GM19351 (cell line): Measurements from ENCODE around the gene LHPP.
"Not testable (repeated sequence)": the region's sequence is repeated elsewhere in the genome, so short reads cannot be mapped to it uniquely, and the experiment has no call there.

Experiments
- ATAC-seq: cut with Tn5 transposase; IDR thresholded peaks from one replicate; pipeline ENCODE4 v1.9.1; 2021; ENCODE audit warnings: mild to moderate bottlenecking, moderate library complexity; ENCODE audit not compliant: unreplicated experiment

Gene LHPP

DNA sequence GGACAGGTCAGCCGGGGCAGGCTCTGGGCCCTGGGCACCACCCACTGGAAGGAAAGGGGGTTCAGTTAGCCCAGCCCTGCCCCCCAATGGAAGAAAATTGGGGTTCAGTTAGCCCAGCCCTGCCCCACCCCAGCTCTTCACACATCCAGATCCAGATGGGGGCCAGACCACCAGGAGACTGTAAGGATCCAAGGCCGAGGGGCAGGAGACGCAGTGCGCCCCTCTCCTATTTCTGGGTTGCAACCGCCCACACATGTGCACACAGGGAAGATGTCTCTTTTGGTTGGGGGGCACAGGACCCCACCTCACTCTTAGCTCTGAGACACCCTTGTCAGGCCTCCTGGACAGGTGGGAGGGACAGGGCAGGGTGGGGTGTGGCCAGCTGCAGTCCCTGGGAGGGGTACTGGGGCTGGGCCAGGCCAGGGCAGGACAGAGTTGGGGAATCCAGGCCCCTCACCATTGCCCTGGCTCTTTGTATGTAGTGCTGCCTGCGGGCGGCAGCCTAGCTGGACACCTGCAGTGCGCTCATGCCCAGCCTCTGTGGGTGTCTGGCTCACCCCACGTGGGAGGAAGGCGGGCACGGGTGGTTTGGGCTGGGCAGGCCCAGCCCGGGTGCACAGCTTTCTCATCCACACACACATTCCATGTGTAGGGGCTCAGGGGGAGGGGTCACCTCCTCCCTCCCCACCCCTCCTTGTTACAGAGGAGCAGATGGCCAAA lies 141.2 kb downstream of the LHPP start:
- ATAC-seq, result no peak

DNA sequence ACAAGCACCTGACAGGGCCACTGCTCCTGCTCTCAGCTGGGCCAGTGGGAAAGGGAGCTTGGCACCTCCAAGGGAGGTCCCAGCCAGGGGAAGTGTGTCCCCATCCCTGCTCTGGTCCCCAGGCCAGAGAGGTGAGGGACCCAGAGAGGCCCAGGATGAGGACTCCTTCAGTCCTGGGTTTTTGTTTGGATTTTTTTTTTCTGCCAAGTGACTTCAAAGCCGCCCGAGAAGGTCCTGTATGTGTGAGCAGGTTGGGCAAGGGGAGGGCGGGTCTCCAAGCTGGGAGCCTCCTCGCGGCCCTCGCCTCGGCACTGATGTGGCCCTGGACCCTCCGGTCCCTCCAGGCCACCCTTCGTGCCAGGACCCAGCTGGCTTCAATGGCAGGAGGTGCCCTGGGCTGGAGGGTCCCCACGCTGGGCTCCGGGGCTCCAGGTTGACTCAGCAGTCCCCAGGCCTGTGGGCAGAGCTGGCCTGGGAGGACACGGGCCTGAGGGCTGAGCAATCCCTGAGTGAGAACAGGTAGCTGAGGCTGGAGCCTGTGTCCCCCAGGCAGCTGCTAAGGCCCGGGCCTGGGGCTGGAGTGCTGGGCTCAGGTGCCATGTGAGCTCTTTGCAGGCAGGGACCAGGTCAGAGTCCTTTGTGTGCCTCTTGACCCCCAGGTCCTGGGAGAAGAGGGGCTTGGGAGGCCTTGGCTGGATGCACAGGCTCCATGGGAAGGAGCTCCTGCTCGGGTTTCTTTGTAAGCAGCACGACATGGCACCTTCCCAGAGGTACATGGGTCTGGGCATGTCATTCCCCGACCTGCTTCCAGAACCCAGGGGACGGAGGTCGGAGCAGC lies 142.0 kb downstream of the LHPP start:
- no peak for ATAC-seq

DNA sequence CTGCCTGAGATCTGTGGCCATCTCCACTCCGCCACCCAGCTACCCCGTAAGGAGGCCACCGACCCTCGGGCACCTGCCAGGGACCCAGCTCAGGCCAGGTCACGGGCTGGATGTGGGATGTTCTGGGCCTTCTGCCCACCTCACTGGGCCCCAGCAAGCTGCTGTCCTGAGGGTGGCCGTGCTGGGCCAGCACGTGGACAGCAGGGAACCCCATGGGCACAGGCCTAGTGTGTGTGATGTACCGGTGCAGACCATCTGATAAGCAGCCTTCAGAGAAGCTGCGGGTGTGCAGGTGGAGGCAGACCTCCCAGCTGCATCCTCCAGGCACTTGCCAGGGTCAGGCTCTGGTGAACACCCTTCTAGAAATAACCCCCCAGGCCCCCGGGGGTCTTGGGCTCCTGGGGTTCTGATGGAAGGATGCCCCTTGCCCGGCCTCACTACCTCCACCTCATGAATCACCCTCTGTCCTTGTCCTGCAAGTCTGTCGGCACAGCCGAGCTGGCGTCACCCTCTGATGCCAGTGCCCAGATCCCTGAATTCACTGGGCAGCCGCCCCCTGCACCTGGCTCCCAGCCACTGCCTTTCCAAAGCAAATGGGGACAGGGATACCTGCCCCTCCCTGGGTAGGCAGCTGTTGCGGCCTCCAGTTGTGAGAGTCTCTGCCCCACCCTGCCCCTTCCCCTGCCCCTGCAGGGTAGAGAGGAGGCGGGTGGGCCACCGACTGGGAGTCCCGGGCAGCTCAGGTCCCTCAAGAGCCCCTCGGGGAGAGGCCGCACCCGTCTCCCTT lies 142.8 kb downstream of the LHPP start:
- no peak for ATAC-seq

DNA sequence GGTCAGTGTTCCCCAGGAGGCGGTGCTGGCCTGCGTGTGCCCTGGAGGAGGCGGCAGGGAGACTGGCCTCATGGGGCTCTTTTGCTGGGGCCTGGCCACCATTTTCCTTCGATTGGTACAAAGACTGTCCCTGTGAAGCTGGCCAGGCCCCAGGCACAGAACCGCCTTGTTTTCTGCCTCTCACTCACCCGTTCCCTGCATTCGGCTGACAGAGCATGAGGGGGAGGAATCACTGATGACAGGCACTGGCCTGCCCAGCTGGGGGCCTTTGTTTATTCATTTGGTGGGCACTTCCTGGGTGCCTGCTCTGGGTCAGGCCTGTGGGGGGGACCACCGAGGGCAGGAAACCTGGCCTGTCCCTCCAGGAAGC lies 143.4 kb downstream of the LHPP start:
- ATAC-seq, result no peak

DNA sequence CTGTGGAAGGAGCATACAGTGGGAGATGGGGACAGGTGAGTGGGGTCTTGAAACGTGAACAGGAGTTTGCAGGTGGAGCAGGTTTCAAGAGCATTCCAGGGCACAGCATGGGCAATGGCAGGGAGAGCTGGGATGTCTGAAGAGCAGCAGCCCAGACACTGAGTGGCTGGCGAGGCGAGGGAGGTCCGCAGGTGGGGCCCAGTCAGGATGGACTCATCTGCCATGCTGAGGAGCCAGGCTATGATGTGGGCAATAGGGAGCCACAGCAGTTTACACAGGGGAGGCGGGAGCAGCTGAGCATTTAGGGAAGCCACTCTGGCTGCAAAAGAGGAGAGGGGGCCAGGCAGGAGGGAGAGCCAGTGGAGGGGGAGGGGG lies 143.8 kb downstream of the LHPP start:
- no peak for ATAC-seq

DNA sequence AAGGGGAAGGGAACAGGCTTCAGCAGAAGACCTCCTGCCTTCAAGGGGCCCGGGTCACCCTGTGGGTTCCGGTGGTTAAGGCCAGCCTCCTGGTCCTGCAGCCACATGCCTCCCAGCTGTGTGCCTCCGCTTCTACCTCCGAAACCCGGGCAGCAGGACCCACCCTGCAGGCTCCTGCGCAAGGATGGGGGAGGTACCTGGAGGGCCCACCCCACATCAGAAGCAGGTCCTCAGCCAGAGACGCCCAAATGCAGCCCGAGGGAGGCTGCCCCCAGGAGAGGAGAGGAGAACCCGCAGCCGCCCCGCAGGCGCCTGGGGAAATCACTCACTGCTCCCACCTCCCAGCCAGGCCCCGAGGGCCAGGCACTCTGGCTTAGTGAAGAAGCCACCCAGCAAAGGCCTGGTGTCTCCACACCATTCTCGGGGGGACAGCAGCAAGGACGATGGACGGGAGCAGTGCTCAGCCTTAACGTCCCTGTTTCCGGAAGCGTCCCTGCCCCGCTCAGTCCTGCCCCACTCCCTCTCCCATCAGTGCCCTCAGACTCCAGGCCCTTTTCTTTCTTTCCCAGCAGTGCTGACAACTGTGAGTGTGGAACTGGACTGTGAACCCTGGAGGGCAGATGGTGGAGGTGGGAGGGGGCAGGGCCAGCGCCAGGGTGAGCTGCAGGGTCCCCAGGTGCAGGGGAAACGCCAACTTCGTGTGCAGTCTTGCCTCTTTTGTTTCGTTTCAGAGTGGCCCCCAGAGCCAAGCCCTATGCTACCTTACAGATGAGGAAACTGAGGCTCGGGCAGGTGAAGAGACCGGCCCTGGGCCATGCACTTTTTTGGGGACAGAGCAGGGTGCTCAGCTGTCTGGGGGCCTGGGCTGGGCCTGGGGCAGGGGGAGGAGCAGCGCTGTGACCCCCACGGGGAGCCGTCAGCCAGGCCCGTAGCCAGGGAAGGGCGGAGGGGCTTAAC lies 144.5 kb downstream of the LHPP start:
- no peak for ATAC-seq

DNA sequence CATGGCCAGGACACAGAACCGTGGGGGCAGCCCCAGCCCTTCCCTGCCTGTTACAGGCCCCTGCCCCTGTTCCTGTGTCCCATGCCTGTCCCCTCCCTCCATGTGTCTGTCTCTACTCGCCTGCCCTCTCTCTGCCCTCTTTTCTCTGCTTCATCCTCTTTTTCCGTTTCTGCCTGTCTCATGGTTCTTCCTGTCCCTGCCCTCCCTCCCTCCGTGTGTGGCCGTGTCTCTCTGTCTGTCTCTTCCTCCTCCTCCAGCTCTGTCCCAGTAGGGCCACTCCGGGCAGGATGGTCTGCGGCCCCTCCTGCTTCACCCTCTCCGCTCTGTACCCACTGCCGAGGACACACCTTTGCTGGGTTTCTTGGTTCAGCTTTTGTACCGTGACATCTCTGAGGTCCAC lies 145.2 kb downstream of the LHPP start:
- ATAC-seq, result no peak

DNA sequence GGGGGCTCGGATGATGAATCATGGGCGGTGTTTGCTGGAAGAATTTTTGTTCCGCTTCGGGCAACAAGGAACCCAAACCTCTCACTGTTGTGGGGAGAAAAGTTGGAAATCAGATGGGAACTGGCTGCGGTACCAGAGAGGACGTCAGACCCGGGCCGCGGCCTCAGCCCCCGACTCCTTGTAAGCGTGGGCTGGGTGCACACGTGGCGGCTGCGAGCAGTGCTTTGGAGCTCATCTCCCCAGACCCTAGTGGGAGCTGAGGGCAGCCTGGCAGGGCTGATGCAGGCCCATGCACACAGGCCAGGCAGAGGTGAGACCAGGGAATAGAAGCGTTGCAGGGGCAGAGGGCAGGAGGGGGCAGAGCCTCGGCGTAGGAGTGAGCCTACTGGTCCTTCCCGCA lies 146.1 kb downstream of the LHPP start:
- ATAC-seq, result no peak

DNA sequence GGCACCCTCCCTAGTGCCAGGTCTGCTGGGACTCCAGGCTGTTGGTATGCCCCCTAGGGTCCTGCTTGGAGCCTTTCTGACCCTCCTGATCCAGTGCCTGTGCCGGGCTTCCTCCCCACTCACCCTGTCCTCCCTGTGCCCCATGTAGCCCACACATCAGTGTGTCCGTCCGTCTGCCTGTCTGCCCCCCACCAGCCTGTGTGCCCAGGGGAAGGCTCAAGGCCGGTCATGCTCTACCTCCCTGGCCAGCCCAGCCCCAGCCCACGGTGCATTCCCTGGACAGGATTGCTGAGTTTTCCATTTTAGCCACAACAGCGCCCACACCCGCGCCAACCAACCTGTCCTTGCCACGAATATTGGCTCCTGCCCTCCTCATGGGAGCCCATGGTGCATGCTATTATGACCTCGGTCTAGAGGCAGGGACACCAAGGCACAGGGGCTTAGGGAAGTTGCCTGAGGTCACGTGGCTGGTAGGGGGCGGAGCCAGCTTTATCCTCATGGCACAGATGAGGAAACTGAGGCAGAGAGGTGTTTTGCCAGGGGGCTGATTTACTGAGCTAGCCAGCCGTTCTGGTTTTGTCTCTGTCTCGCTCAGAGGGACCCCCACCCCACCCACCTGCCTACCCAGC lies 146.6 kb downstream of the LHPP start:
- no peak for ATAC-seq

DNA sequence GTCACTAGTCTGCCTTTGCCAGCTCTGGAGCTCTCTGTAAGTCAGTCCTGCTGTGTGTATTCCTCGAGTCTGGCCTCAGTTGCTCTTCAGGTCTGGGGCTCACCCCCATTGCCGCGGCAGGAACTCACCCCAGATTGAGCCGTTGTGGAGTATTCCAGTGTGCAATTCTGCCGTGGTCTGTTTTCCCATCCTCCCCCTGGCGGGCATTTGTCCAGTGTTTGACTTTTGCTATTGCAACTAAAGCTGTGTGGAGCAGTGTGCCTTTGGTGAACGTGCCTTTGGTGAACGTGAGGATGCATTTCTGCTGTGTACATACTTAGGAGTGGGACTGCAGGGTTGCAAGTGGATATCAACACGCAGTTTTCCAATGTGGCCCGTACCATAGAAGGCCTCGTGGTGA lies 148.1 kb downstream of the LHPP start:
- ATAC-seq, result no peak

DNA sequence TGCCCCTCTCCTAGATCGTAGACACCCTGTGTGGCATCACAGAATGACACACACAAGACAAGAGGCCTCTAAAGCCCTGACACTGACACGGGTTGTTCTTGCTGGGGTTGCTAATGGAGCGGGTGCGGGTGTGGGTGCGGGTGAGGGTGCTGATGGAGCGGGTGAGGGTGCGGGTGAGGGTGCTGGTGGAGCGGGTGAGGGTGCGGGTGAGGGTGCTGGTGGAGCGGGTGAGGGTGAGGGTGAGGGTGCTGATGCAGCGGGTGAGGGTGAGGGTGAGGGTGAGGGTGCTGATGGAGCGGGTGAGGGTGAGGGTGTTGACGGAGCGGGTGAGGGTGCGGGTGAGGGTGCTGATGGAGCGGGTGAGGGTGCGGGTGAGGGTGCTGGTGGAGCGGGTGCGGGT lies 148.6 kb downstream of the LHPP start:
- not testable (repeated sequence) for ATAC-seq

DNA sequence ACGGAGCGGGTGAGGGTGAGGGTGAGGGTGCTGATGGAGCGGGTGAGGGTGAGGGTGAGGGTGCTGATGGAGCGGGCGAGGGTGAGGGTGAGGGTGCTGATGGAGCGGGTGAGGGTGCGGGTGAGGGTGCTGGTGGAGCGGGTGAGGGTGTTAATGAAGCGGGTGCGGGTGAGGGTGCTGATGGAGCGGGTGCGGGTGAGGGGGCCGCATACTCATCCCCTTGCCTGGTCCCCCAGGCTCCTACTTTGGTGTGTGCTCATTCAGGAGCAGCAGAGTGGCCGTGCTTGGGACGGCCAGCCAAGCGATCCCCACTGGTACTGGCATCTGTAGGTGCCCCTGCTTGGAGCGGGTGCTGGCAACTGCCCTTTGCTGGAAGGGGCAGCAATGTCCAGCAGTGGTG lies 149.2 kb downstream of the LHPP start:
- ATAC-seq, result not testable (repeated sequence)

DNA sequence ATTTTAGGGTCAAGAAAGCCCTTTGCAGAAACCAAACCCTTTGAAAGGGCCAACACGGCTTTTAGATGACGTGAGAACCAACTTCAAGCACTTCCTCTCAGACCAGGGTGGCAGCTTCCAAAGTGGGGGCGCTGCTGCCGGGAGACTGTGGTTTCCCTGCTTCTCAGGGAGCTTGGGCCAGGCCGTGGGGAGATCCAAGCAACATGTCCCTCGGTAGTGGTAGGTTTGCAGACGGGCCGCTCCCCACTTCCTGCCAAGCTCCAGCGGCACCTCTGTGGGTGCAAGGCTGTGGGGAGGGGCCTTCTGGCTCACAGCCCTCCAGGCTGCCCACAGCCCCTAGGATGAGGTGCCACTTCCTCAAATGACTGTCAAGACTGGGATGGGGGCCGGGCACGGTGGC lies 150.1 kb downstream of the LHPP start:
- ATAC-seq, result no peak

DNA sequence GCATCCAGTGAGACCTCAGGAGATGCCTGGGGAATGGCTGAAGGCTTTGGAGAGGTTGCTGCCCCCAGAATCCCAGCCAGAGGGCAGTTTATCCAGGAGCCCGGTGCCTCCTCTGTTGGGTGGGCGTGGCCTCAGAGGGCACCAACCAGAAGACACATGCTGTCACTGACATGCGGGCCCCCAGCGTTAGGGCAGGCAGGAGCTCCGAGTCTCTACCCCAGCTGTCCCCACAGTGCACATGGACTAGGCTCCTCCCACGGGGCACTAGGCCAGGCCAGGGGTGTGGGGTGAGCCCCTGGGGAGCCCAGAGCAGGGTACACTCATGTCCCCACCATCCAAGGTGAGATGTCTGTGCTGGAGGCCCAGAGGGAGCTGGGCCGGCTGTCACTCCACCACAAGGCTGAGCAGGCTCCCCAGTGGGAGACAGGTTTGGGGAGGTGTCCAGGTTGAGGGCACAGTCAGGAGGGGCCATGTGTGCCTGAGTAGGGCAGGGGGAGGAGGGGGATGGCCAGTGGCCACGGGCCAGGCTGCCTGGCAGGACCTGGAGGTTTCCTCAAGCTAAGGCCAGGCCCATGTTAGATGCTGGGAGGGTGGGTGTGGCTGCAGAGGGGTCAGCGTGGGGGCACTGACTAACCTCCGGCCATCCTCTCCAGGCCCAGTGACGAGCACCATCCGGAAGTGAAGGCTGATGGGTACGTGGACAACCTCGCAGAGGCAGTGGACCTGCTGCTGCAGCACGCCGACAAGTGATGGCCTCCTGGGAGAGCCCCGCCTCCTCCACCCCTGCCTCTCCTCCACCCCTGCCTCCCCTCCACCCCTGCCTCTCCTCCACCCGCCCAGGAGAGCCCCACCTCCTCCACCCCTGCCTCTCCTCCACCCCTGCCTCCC lies 151.2 kb downstream of the LHPP start:
- no peak for ATAC-seq

DNA sequence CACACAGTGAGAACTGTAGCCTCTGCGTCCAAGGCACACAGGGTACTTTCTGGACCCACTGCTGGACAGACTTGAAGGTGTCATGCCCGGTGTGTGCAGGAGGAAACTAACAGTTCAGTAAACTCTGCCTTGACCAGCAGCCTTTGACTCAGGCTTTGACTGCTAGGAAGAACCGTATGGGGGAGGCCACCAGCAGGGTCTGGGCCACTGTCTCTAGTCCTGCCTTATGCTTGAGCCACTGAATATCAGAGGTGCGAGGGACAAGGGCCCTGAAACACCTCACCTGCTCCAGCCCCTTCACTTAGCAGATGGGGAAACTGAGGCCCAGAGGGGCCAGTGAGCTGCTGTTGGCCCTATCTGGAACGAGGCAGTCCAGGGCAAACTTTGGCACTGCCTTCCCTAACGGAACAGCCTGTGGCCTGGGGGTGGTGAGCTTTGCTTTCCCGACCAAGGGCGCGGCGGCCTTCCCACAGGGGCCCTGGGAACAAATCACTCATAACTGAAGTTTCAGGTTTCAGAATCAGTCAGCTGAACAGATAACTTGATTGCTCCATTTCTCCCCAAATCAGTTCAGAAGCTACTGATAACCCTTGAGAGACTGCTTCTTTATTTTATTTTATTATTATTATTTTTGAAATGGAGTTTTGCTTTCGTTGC lies 152.5 kb downstream of the LHPP start:
- peak; percentile 67 for ATAC-seq

DNA sequence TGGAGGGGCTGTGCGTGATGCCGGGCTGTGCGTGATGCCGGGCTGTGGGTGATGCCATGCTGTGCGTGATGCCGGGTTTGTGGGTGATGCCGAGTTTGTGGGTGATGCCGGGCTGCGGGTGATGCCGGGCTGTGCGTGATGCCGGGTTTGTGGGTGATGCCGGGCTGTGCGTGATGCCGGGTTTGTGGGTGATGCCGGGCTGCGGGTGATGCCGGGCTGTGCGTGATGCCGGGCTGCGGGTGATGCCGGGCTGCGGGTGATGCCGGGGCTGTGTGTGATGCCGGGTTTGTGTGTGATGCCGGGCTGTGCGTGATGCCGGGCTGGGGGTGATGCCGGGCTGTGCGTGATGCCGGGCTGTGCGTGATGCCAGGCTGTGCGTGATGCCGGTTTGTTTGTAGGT lies 153.6 kb downstream of the LHPP start:
- ATAC-seq, result no peak

DNA sequence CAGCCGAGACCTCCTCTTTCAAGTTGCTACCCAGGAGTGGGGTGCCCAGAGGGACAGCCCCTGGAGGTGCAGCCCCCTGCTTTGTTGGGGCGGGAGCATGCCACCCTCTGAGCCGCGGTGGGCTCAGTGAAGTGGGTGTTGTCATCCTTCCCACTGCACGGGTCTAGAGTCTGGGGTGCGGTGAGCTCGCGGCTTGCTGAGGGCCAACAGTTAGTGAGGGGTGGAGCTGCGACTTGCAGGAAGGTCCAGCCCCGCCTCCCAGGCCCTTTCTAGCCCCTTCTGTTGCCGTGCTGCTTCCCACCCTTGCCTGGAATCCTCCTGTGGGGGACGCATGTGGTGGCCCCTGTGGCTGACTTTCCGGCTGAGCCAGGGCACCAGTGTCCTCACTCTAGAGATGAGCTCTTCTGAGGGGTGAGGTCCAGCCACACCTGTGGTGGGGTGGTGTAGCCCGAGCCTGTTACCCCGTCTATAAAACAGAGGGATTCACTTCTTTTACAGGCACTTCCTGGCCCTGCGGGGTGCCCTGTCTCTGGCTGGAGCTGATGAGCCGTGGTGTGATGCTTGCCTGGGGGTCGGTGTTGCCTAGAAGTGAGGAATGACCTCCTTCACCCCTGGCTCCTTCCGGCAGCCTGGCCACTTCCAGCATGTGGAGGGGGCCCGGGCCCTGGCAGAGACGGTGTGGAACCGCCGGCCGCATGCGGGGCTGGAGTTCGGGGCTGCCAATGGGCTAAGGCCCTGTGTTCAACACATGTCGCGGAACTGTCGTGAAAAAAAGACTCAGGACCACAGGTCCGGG lies 154.6 kb downstream of the LHPP start:
- ATAC-seq, result no peak

DNA sequence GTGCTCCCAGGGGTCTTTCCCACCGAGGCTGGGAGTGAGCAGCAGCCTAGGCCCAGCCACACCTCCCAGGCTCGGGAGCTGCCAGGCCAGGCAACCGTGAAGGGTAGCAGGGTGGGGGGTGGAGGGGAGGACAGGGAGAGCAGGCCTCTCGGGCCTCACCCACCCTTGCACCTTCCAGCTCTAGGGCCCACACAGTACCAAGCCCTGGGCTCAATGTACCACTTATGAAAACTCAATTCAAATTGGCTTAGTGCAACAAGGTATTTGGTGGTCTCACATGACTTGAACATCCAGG lies 155.2 kb downstream of the LHPP start:
- ATAC-seq, result no peak
